ENCODE results near the gene SPATA31C1. TPM values are rescaled to one million over a fixed set of nuclear protein-coding genes. Genes with fewer than 3 reads are reported as not detected.

Gene SPATA31C1
- total RNA-seq, 2 experiments from 2014 or later: not detected

DNA sequence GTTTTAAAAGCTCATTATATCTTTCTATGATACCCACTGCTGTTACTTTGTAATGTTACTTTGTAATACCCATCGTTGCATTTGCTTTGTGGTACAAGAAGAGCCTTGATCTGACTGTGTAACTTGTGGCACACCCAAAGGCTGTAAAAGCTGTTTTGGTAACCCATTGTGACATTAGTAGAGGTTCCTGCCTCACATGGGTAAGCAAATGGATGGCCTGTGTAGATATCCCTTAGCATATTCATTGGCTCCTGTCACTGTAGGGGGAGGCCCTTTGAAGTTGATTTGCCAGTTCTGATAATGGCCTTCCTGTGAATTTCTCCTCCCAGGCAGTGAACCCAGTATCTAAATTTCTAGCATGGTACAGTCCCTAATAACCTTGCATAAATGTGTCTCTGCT, 40.8 kb downstream of the SPATA31C1 start:
- no peak overlapping the region for H3K4me2 ChIP-seq (ENCODE audit: low read length)
- no peaks in the 10 kb centered on the region for H3K36me3 ChIP-seq (ENCODE audit: insufficient read depth, low read length)
- H3K9me2 ChIP-seq (ENCODE audit: insufficient read depth, low read length): no peaks in the 10 kb centered on the region
- POLR2A ChIA-PET: no interaction called here
- intact Hi-C loops (cut with micrococcal nuclease; ENCODE audit: unreplicated experiment): no loop called here
- no peaks in the 10 kb centered on the region for H3K79me2 ChIP-seq (ENCODE audit: insufficient read depth, low read depth, low read length)
- no peak overlapping the region for H2AFZ ChIP-seq (ENCODE audit: low read length)
- no peaks in the 10 kb centered on the region for H3K4me1 ChIP-seq (ENCODE audit: insufficient read depth, low read length, poor library complexity, severe bottlenecking)
- no peaks in the 10 kb centered on the region for H4K20me1 ChIP-seq (ENCODE audit: insufficient read depth, low read length)
- CTCF ChIA-PET (ENCODE audit: unreplicated experiment): no interaction called here
- no peak overlapping the region for H3K27ac ChIP-seq (ENCODE audit: low read depth, low read length, poor library complexity, severe bottlenecking)
- no peak overlapping the region for H3K4me3 ChIP-seq (ENCODE audit: low read depth, low read length, poor library complexity, severe bottlenecking)
- H3K9me3 ChIP-seq (ENCODE audit: low read length): no peaks in the 10 kb centered on the region
- BruUV-seq (replicated peaks): no TSS peak
- DNase-seq (ENCODE audit: low spot score): no peak
- TF ChIP-seq EZH2phosphoT487 (IDR thresholded peaks at IDR 0.05; ENCODE audit: borderline replicate concordance, low read depth, low read length): no peak
- TF ChIP-seq CTCF (conservative IDR thresholded peaks at IDR 0.05; ENCODE audit: low read length): no peak

- no peaks in the 10 kb centered on the region for H3K36me3 ChIP-seq (ENCODE audit: insufficient read depth, low read length)
- ChIA-PET POLR2A (interaction anchor here (0.6 to 0.7 kb wide), 2 partner anchors 85 to 198 kb away, joined by 4 to 5 read pairs; no protein-coding TSS in a partner anchor), CTCF (ENCODE audit: unreplicated experiment) (no interaction called here)
- H3K4me2 ChIP-seq (ENCODE audit: low read length): no peak overlapping the region
- no peak overlapping the region for H2AFZ ChIP-seq (ENCODE audit: low read length)
- no peaks in the 10 kb centered on the region for H4K20me1 ChIP-seq (ENCODE audit: insufficient read depth, low read length)
- no peaks in the 10 kb centered on the region for H3K79me2 ChIP-seq (ENCODE audit: insufficient read depth, low read depth, low read length)
- H3K27ac ChIP-seq (ENCODE audit: low read depth, low read length, poor library complexity, severe bottlenecking): no peak overlapping the region
- no peak overlapping the region for H3K4me3 ChIP-seq (ENCODE audit: low read depth, low read length, poor library complexity, severe bottlenecking)
- H3K4me1 ChIP-seq (ENCODE audit: insufficient read depth, low read length, poor library complexity, severe bottlenecking): no peaks in the 10 kb centered on the region
- TF ChIP-seq EZH2phosphoT487 (IDR thresholded peaks at IDR 0.05; ENCODE audit: borderline replicate concordance, low read depth, low read length) (no peak), CTCF (conservative IDR thresholded peaks at IDR 0.05; ENCODE audit: low read length) (no peak)
- intact Hi-C loops (cut with micrococcal nuclease; ENCODE audit: unreplicated experiment): no loop called here
- H3K9me3 ChIP-seq (ENCODE audit: low read length): no peaks in the 10 kb centered on the region
- DNase-seq (ENCODE audit: low spot score): no peak
- H3K9me2 ChIP-seq (ENCODE audit: insufficient read depth, low read length): no peaks in the 10 kb centered on the region
- no TSS peak for BruUV-seq (replicated peaks)
These were observed 42.3 kb downstream of the SPATA31C1 start for GRCh38 chr9:87959916-87960581.

DNA sequence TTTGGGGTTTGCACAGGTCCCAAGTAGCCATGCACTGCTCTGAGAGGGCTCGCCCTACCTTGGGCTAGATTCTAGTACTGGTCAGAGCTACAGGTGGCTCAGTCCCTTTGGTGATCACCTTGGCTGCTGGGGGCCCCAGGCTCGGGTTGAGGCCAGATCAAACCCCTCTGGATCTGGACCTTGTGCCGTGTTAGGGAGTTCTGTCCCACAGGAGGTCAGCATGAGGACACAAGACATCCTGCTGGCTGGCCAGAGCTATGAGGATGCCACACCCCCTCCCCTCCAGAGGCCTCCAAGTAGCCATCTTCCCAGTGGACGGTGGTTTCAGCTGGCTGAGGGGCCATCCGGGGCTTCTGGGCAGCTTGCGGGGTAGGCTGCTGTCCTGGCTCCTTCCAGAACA, 46.0 kb downstream of the SPATA31C1 start:
- H4K20me1 ChIP-seq (ENCODE audit: insufficient read depth, low read length): no peaks in the 10 kb centered on the region
- POLR2A ChIA-PET: no interaction called here
- H3K9me3 ChIP-seq (ENCODE audit: low read length): no peaks in the 10 kb centered on the region
- CTCF ChIA-PET (ENCODE audit: unreplicated experiment): no interaction called here
- H3K79me2 ChIP-seq (ENCODE audit: insufficient read depth, low read depth, low read length): no peaks in the 10 kb centered on the region
- no peak overlapping the region for H3K4me3 ChIP-seq (ENCODE audit: low read depth, low read length, poor library complexity, severe bottlenecking)
- H3K27ac ChIP-seq (ENCODE audit: low read depth, low read length, poor library complexity, severe bottlenecking): no peak overlapping the region
- no TSS peak for BruUV-seq (replicated peaks)
- no peaks in the 10 kb centered on the region for H3K9me2 ChIP-seq (ENCODE audit: insufficient read depth, low read length)
- no peaks in the 10 kb centered on the region for H3K36me3 ChIP-seq (ENCODE audit: insufficient read depth, low read length)
- no peak overlapping the region for H2AFZ ChIP-seq (ENCODE audit: low read length)
- TF ChIP-seq CTCF (conservative IDR thresholded peaks at IDR 0.05; ENCODE audit: low read length): no peak
- no peak for TF ChIP-seq EZH2phosphoT487 (IDR thresholded peaks at IDR 0.05; ENCODE audit: borderline replicate concordance, low read depth, low read length)
- intact Hi-C loops (cut with micrococcal nuclease; ENCODE audit: unreplicated experiment): no loop called here
- no peaks in the 10 kb centered on the region for H3K4me1 ChIP-seq (ENCODE audit: insufficient read depth, low read length, poor library complexity, severe bottlenecking)
- no peak overlapping the region for H3K4me2 ChIP-seq (ENCODE audit: low read length)
- DNase-seq (ENCODE audit: low spot score): no peak
